ENCODE results near the gene RAB11FIP3. TPM values are rescaled to one million over a fixed set of nuclear protein-coding genes. Genes with fewer than 3 reads are reported as not detected.

RAB11FIP3 gene
- total and polyA plus RNA-seq, 10 of the 15 experiments (the other 5 are each of a cell fraction or from before 2014, with no cell fraction given): 1.2 to 27.3 (median 7.7) TPM

GRCh38 chr16:381789-382717 lies 43.4 kb upstream of the RAB11FIP3 start, which contains the start of gene PGAP6 (continued):
- TF ChIP-seq E2F8 (IDR thresholded peaks at IDR 0.05; ENCODE audit: low read depth, partially characterized antibody) (no peak), PAX5 (IDR thresholded peaks at IDR 0.05; ENCODE audit: borderline replicate concordance, low read depth, low read length) (no peak), CHD4 (IDR thresholded peaks at IDR 0.05) (no peak), ATF2 (IDR thresholded peaks at IDR 0.05; ENCODE audit: low read length) (no peak), GABPA (IDR thresholded peaks at IDR 0.05; ENCODE audit: low read depth) (no peak)
